Measurements from ENCODE around the gene NTF3.

GRCh38 chr12:5525783-5526367 is 94.0 kb downstream of the NTF3 start:
- no peak for TF ChIP-seq CTCF (IDR thresholded peaks at IDR 0.05)
- no peak for TF ChIP-seq EZH2 (IDR thresholded peaks at IDR 0.05; ENCODE audit: borderline replicate concordance, insufficient read depth, low read depth, low read length, poor library complexity, severe bottlenecking)

All from B cell (primary cell).